DMS53 (cell line): Measurements from ENCODE around the gene SGMS1.

Source experiments
- DNase-seq: peaks from one replicate; lab custom pipeline; 2025; lab: John Stamatoyannopoulos, UW

SGMS1 gene

DNA sequence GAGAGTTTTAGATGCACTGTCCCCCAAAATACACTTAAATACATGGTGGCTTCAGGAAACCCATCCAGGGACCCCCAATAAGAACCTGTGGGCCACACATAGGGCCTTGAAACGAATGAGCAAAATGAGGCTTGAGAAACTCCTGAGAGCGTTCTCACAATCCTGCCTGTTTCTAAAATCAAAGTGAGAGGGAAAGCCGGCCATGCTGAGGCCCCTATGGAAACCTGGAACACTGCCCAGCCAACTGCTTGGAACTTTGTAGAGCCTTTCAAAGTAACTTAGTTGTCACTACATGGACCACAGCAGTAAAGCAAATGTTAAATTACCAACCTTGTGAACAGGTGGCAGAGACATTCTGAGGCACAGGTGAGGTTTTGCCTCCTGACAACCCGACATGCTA lies 13.4 kb downstream of the SGMS1 start:
- no peak for DNase-seq

DNA sequence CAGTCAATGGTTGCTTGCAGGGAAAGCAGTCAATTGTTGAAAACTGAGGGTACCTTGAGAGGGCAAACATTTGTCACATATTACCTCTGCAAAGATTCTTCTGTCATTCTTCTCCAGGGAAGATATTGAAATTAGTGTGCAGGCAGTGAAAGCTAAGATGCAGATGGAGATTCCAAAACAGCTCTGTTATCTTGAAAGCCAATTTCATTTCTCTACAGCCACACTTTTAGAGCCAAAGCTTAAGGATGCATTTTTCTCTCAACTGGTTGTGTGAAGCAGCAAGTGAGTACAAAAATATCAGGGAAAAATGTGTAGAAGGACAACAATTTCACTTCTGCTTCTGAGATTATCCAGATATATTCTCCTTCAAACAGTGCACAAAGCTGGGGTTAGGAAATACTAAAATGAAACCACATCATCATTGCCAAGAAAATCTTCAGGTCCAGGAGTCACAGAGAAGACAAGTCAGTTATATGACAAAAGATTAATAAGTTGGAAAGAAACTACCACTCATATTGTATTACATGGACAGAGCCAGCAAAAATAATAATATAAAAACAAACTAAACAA lies 16.3 kb downstream of the SGMS1 start:
- no peak for DNase-seq

DNA sequence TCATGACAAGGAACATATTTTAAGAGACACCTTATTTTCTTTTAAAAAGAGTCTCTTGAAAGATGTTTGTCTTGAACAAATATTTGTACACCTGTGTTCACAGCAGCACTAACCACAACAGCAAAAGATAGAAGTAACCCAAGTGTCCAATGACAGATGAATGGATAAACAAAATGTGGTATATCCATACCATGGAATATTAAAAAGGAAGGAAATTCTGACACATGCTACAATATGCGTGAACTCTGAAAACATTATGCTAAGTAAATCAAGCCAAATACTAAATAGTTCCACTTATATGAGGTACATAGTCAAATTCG lies 17.8 kb downstream of the SGMS1 start:
- DNase-seq, result peak; percentile 84

DNA sequence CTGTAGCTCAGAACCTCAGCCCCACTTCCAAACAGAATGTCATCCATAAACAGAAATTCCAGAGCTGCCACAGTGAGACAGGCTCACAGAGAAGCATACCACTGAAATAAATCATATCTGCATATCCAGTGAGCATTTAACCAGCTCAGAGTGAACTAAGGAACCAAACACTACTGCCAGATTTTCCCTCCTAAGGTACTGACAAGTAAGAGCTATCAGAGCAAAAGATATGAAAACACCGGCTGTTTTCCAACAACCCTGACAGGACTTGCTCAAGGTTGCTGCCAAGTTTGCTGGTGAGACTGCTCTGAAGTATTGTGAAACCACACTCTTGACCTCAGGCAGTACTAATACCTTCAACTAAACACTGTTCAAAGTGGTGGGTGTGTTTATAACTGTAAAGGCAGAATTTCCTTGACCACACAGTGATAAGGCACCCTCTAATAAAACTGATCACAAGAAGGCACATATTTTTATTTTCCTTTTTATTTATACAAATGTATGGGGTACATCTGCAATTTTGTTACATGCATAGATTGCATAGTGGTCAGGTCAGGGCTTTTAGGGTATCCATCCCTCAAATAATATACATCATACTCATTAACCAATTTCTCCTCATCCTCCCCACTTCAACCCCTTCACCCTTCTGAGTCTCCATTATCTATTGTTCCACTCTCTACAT lies 18.3 kb downstream of the SGMS1 start:
- DNase-seq, result peak; percentile 67

DNA sequence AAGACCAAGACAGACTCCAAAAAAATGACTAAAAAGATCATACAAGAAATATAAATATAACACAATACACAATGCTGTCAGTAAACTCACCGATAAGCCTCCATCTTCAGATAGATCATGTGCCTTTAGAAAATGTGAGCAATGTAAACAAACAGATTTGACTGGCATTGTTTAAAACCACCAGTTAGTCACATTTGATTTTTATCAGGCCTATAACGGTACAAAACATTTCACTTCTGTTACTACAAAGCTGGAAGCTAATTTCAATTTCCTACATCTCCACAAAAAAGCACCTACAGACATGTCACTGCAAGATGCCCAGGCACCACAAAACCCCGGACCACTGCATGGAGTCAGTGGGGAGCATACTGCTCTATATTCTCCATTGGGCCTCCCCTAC lies 18.9 kb downstream of the SGMS1 start:
- no peak for DNase-seq

DNA sequence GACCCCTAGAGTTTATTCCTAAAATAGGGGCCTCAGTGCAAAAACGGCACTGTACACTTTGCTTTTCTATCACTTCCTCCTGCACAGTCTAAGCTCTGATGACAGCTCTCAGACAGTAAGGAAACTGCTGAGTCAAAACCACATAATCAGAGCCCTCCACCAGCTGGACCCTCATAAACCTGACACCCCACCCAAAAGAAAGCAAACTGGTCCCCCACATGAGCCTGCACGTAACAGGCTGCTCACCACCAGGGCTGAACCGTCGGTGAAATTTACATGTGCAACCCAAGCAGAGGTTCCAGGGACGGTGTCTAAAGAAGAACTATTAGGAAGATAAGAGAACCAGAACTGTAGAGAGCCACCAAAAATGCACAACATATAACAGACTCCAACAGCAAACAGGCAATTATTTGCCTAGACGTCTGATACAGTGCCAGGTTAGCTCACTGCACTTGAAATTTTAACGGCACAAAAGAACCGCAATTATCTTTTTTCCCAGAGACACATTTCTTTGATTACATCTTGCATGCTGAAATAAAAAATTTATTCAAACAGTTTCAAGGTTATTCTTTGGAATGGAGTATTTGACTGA lies 19.6 kb downstream of the SGMS1 start:
- peak; percentile 52 for DNase-seq

DNA sequence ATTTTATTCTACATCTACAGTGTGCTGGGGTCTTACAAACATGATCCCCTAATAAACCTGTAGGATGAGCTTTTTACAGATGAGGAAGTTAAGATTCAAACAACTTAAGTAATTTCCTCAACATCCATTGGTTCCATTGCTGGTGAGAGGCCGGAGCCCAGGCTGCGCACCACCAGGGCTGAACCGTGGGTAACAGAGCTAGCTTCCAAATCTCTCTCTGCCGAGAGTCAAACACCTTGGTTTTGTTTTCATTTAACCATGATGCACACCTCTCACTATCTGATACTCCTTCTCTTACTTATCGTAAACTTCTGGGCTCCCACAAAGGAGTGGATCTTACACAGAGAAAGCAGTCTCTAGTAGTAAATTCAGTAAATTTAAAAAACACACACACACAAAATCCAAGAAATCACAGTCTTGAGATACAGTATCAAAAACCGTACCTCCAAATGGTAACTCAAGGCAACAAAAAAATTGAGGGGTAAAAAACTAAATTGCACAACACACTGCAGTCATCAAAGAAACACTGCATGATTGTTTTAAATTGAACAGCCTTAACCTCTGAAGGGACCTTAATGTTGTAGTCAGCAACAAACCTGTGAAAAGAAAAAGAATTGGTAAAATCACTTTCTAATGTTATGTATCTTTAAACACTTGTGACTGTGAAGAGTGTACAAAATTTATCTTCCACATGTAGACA lies 20.5 kb downstream of the SGMS1 start:
- no peak for DNase-seq

DNA sequence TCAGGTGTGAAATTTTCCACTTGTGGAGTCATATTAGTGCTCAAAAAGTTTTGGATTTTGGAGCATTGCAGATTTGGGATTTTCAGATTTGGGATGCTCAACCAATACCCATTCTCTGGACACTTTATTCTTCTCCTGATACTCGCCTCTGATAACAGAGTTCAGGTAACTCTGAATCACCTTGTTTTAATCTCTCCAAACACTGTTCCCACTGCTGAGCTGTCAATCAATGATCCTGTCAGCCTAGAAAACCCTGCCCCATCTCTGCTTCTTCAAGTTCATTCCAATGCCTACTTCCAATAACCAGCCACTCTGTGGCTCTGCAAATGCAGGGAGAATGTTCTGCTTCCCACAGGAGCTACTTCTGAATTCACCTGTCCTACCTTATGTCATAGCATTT lies 21.8 kb downstream of the SGMS1 start:
- peak; percentile 43 for DNase-seq

DNA sequence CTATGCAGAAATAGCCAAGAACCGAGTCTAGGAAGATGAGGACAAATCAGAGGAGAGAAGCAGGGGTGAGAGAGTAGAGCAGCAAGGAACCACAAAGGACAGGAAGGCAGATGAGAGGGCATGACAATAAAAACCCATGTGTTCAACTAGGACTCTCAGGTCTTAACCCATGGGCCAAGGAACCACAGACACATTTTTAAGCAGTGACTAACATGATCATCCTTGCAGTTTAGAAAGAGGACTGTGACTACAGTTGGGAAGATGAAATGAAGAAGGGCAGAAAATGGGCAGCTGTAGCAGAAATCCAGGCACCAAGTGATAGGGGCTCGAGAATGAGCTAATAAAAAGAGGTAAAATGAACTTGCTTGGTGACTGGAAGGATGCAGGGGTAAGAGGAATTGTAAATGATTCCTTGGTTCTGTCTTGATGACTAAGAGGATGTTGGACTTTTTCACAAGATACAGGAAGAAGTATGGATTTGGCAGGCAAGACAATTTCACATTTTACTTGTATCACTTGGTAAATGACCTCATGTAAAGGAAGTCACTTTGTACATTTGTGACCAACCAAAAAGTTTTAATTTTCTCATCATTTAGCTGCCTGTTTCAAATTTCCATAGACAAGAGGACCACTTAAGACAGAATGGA lies 22.8 kb downstream of the SGMS1 start:
- DNase-seq, result no peak

DNA sequence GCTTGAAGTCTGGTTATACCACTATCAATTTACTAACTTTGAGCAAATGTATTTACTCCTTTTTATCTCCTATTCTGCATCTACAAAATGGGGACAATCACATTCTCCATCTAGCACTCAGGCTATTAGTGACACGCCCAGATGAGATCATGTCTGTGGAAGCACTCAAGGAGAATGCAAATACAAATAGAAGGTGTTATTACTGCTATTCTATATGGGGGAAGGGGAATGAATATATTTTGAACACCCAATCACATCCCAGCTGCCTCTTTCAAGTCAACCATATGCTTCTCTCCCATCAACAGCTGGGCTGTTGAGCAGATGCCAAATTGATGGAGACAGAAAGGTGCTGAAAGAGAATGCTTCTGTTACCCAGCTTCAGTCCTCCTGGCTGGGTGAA lies 23.5 kb downstream of the SGMS1 start:
- peak; percentile 63 for DNase-seq

DNA sequence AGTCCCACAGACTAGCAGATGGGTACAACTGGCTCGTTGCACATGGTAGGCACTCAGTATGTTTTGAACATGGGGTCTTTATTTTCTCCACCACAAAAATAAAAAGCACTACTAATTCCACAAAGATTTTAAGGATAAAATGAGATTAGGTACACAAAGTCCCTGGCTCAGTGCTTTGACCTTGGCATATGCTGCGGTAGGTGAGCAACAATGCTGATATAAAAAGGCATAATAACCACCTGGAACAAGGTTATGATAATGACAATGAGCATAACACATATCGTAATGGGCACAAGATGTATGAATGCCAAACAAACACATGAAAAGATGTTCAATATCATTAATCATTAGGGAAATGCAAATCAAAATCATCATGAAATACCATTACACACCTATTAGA lies 26.9 kb downstream of the SGMS1 start:
- no peak for DNase-seq

DNA sequence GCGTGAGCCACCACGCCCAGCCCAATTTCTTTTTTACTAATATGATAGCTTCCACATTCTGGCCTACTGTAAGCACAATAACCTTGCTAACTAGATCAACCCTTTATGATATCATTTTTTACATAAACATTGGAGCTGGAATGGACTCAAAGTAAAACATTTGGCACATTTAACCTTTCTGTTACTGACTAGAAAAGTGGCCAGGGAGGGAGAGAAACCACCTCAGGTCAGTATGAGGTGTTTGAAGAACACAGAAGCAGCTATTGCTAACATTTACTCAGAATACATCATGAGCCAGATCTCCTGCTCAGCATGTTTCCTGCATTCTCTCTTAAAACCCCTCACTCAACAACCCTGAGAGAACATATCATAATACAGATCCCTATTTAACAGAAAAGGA lies 27.3 kb downstream of the SGMS1 start:
- no peak for DNase-seq

DNA sequence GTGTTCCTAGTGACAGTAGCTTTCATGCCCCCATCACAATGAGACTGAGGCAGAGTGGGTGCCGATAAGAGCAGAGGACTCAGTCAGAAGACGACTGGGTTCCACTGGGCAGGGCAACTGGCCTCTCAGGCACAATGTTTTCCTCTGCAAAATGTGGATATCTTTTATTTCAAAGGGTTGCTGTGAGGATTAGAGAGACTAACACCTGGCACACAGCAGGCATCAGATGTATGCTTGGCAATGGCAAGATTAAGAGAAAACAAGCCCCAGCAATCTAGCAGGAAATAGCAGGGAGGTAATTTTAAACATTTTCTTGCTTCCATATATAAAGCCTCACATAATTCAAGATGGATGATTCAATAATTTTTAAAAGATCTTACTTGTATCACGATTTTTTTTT lies 28.0 kb downstream of the SGMS1 start:
- DNase-seq, result no peak

DNA sequence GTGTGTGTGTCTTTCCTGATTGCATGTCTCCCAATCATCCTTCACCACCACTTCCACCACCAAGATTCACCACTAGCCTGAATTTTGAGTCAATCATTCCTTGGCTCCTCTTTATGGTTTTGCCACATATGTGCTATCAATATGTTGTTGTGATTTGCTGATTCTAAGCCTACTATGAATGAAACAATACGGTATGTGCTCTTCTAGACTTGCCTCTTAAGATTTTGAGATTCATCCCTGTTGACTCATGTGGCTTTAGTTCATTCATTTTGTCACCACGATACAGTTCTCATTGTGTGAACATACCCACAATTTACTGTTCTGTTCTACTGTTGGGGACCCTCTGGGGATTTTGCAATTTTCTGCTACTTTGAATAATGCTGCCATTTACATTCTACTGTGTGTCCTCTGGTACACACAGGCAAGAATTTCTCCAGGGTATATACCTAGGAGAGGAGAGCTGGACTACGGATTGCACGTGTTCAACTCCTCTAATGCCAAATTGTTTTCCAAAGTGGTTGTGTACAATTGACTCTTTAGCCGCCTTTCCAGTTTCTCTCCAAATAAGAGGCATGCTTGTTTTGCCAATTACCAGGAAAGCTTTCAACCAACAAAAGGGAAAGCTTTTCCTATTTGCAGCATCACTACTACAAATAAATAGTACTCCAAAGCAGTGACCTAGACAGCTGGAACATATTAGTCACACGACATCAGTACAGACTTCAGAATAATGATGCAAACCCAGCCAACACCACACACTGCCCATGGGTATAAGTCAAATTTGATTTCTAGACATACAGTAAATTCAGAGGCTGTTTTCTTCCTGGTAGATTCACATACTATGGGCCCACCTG lies 30.0 kb downstream of the SGMS1 start:
- DNase-seq, result peak; percentile 82

DNA sequence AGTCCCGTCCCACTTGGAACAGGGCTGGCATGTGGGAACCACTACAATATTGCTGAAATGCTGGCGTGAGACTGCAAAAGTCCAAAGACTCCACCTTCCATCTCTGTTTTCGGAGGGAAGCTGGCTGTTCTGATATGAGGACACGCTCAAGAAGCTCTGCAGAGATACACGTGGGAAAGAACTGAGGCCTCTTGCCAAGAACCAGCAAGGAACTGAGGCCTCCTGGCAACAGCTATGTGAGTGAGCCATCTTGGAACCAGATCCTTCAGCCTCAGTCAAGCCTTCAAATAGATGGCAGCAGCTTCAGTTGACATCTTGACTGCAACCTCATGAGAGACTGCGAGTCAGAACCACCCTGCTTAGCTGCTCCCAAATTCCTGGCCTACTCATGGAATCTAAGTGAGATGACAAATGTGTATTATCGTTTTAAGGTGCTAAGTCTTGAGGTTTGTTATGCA lies 30.8 kb downstream of the SGMS1 start:
- DNase-seq, result no peak

DNA sequence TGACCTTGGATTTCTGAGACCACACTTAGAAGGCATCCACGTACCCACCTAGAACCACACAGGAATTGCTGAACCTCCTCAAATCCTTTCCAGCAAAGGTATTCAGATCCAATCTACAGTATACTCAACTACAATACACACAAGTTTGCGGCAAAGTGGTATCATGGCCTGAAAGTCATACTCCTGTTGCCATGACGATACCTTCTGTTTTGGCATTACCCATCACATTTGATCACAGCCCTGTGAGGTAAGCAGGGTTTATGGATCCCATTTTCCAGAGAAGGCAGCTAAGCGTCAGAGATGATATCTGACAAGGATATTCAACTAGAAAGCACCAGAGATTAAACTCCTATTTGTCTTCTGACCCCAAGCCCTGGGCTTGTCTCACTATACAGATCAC lies 32.8 kb downstream of the SGMS1 start:
- peak; percentile 30 for DNase-seq

DNA sequence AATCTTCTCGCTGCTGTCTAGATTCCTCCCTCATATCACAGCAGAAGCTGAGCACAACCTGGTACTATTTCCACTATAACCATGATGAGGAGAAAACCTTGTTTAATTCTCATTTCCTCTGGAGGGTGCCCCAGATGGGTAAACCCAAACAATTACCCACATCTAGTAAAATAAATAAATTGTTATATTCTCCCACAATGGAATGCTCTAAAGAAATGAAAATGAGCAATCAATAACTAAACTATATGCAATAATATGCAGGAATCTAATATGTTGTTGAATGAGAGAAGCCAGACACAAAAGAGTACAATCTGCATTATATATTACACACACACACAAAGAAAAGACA lies 37.0 kb downstream of the SGMS1 start:
- DNase-seq, result no peak

DNA sequence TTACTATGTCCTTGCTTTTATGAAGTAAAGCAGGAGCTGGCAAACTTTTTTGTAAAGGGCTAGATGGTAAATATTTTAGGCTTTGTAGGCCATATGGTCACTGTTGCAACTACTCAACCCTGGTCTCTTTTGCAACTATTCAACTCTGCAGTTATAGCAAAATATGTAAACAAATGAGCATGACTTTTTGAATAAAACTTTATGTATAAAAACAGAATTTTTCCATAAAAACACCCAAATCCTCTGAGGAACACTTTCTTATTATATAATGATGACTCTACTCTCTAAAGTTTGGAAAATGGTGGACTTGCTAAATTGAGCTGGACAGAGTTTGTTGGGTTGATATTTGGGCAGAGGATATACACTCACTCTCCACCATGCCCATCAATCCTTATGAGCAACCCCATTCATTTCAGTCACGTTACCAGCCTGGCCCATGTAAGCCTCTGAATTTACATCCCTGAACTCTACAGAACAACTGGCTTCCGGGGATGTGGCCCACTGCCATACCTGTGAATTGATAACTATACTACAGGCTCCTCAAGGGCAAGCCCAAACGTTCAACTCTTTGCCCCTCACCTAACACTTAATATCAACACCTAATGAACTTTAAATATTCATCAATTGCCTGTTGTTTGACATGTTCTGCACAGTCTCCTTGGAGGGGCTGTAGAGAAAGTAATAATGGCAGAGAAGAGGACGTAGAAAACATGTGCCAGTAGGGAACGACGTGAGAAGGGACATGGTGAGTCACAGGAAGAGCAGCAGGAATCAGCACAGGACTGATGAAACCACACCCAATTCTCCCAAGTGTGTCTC lies 37.6 kb downstream of the SGMS1 start:
- peak; percentile 49 for DNase-seq

DNA sequence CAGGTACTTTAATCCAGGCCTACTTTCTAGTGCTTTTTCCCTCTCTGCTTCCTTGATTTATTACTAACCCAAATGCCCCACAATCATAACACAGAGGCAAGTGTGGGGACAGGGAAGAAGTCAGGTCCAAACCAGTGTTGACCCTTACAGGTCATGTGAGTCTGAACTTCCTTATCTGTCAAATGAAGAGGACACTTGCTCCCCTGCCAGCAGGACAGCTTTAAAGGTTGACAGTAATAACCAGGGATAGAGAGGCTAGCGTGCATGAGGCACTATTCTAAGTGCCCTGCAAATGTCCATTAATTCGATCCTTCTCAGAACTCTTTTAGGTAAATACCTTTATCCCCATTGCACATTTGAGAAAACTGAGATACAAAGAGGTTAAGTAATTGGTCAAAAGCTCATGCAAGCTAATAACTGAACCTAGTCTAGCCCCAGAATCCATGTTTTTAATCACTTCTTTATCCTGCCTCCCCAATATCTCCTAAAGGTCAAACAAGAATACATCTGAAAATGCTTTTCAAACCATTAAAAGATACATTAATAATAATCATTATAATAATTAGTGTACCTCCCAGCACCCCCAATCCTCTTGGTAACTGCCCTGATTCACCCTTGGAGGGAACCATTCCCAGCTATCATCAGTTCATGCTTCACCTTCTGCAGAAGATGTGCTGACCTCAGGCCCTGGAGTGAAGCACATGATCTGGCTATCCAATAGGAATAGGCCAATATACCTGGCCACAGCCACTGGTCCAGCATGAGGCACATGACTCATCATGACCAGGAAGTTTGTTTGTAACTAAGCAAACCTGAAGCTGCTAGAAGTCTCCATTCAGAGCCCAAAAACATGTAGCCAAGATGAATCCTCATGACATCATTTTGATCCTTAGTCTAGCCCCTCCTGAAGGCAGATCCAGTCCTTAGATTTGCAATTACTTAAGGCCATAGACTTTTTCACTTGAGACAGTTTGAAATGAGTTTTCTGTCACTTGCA lies 40.7 kb downstream of the SGMS1 start:
- DNase-seq, result peak; percentile 69

DNA sequence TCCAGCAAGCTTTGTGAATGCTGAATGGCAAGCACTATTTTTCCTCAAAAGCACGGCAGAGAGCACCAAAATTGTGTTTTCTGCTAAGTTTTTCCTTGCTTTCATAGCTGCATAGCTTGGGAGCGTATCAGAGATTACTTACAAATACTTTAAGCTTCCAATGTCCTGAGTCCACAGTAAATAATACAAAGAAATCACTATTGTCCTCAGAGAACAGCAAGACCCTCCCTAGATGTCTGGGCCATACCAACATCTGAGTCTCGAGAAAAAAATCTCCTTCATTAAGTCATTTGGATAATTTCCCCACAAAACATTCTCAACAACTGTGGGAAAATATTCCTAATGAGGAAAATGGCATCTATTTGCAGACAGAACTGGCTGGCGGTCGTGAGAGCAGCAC lies 41.7 kb downstream of the SGMS1 start:
- no peak for DNase-seq
